HUES64 (cell line): ENCODE results near the gene MICAL2.

ENCODE experiments used
- H3K27ac ChIP-seq: 2 replicates; pipeline ENCODE4 v1.7.0; 2013; ENCODE audit warnings: low read depth, low read length, inconsistent platforms
- H3K27me3 ChIP-seq: 2 replicates; pipeline ENCODE4 v1.6.1; 2013; ENCODE audit warnings: mild to moderate bottlenecking, low read length; ENCODE audit not compliant: insufficient read depth
- H3K36me3 ChIP-seq: 2 replicates; pipeline ENCODE4 v1.6.1; 2013; ENCODE audit warnings: mild to moderate bottlenecking, low read length; ENCODE audit not compliant: insufficient read depth
- H3K4me1 ChIP-seq: 2 replicates; pipeline ENCODE4 v1.6.1; 2013; ENCODE audit warnings: mild to moderate bottlenecking, low read length, moderate library complexity; ENCODE audit not compliant: insufficient read depth
- H3K4me3 ChIP-seq: 2 replicates; pipeline ENCODE4 v1.5.1; 2013; ENCODE audit warnings: mild to moderate bottlenecking, low read length, moderate library complexity
- H3K9ac ChIP-seq: 2 replicates; pipeline ENCODE4 v1.6.1; 2013; ENCODE audit warnings: mild to moderate bottlenecking, low read depth, low read length
- H3K9me3 ChIP-seq: 2 replicates; pipeline ENCODE4 v1.6.1; 2013; ENCODE audit warnings: low read depth, low read length; ENCODE audit not compliant: insufficient read depth
- WGBS: fragments of 150-250, 120-280 bp; methylation state at CpG from one replicate; pipeline ENCODE4 v1.1.7; 2013; ENCODE audit warnings: missing lambda C conversion rate; 5-methylcytosine and 5-hydroxymethylcytosine counted together

The MICAL2 gene

GRCh38 chr11:12221051-12221535 is 110.7 kb downstream of the MICAL2 start:
- 0 out of 2 replicates have a peak, but pooled peaks cover 2% of the 10 kb centered on the region for H3K27me3 ChIP-seq
- no peak overlapping the region for H3K9ac ChIP-seq
- H3K9me3 ChIP-seq, result no peaks in the 10 kb centered on the region
- H3K4me1 ChIP-seq, result no peaks in the 10 kb centered on the region
- H3K27ac ChIP-seq, result no peak overlapping the region
- WGBS, result 93% methylated on average over 6 of the region's 6 CpGs
- no peaks in the 10 kb centered on the region for H3K36me3 ChIP-seq
- H3K4me3 ChIP-seq, result no peak overlapping the region

GRCh38 chr11:12222055-12222792 is 111.8 kb downstream of the MICAL2 start:
- no peaks in the 10 kb centered on the region for H3K36me3 ChIP-seq
- no peak overlapping the region for H3K4me3 ChIP-seq
- H3K4me1 ChIP-seq, result no peaks in the 10 kb centered on the region
- no peak overlapping the region for H3K9ac ChIP-seq
- H3K27ac ChIP-seq, result no peak overlapping the region
- no peaks in the 10 kb centered on the region for H3K9me3 ChIP-seq
- WGBS, result 92% methylated on average over 17 of the region's 17 CpGs
- 0 out of 2 replicates have a peak, but pooled peaks cover 2% of the 10 kb centered on the region for H3K27me3 ChIP-seq

- 90% methylated on average over 7 of the region's 7 CpGs for WGBS
- Histone ChIP-seq H3K4me1 (no peaks in the 10 kb centered on the region), H3K4me3 (no peak overlapping the region), H3K9ac (no peak overlapping the region), H3K36me3 (no peaks in the 10 kb centered on the region), H3K27me3 (0 out of 2 replicates have a peak, but pooled peaks cover 2% of the 10 kb centered on the region), H3K9me3 (no peaks in the 10 kb centered on the region), H3K27ac (no peak overlapping the region)
These were observed 113.6 kb downstream of the MICAL2 start for GRCh38 chr11:12223771-12224536.

GRCh38 chr11:12224537-12224893 is 114.1 kb downstream of the MICAL2 start:
- no peaks in the 10 kb centered on the region for H3K9me3 ChIP-seq
- no peak overlapping the region for H3K9ac ChIP-seq
- no peak overlapping the region for H3K27ac ChIP-seq
- no peaks in the 10 kb centered on the region for H3K4me1 ChIP-seq
- no peaks in the 10 kb centered on the region for H3K36me3 ChIP-seq
- 90% methylated on average over 12 of the region's 12 CpGs for WGBS
- H3K27me3 ChIP-seq, result 0 out of 2 replicates have a peak, but pooled peaks cover 2% of the 10 kb centered on the region
- no peak overlapping the region for H3K4me3 ChIP-seq

GRCh38 chr11:12225046-12225739 is 114.8 kb downstream of the MICAL2 start:
- no peaks in the 10 kb centered on the region for H3K36me3 ChIP-seq
- no peaks in the 10 kb centered on the region for H3K9me3 ChIP-seq
- H3K27ac ChIP-seq, result no peak overlapping the region
- H3K9ac ChIP-seq, result no peak overlapping the region
- no peaks in the 10 kb centered on the region for H3K4me1 ChIP-seq
- no peak overlapping the region for H3K4me3 ChIP-seq
- 0 out of 2 replicates have a peak, but pooled peaks cover 2% of the 10 kb centered on the region for H3K27me3 ChIP-seq
- WGBS, result 94% methylated on average over 7 of the region's 8 CpGs

- Histone ChIP-seq H3K4me3 (no peak overlapping the region), H3K9me3 (no peaks in the 10 kb centered on the region), H3K27me3 (no peaks in the 10 kb centered on the region), H3K36me3 (no peaks in the 10 kb centered on the region), H3K27ac (no peak overlapping the region), H3K9ac (no peak overlapping the region), H3K4me1 (no peaks in the 10 kb centered on the region)
- WGBS, result 92% methylated on average over 8 of the region's 8 CpGs
These were observed 115.7 kb downstream of the MICAL2 start for GRCh38 chr11:12226093-12226492.

GRCh38 chr11:12229450-12230229 is 119.2 kb downstream of the MICAL2 start:
- Histone ChIP-seq H3K9ac (no peak overlapping the region), H3K4me1 (no peaks in the 10 kb centered on the region), H3K27me3 (no peaks in the 10 kb centered on the region), H3K4me3 (no peak overlapping the region), H3K9me3 (no peaks in the 10 kb centered on the region), H3K36me3 (no peaks in the 10 kb centered on the region), H3K27ac (no peak overlapping the region)
- WGBS, result 94% methylated on average over 7 of the region's 7 CpGs

GRCh38 chr11:12232160-12232559 is 121.8 kb downstream of the MICAL2 start:
- 95% methylated on average over 1 of the region's 1 CpG for WGBS
- Histone ChIP-seq H3K27me3 (no peaks in the 10 kb centered on the region), H3K4me3 (no peak overlapping the region), H3K9me3 (no peaks in the 10 kb centered on the region), H3K4me1 (no peaks in the 10 kb centered on the region), H3K9ac (no peak overlapping the region), H3K27ac (no peak overlapping the region), H3K36me3 (no peaks in the 10 kb centered on the region)

- Histone ChIP-seq H3K36me3 (no peaks in the 10 kb centered on the region), H3K4me1 (no peaks in the 10 kb centered on the region), H3K9ac (no peak overlapping the region), H3K27ac (no peak overlapping the region), H3K4me3 (no peak overlapping the region), H3K27me3 (no peaks in the 10 kb centered on the region), H3K9me3 (no peaks in the 10 kb centered on the region)
- WGBS, result 94% methylated on average over 3 of the region's 4 CpGs
These were observed 122.6 kb downstream of the MICAL2 start for GRCh38 chr11:12232817-12233601.

GRCh38 chr11:12233602-12233925 is 123.2 kb downstream of the MICAL2 start:
- no peaks in the 10 kb centered on the region for H3K36me3 ChIP-seq
- H3K27me3 ChIP-seq, result no peaks in the 10 kb centered on the region
- 89% methylated on average over 1 of the region's 1 CpG for WGBS
- no peak overlapping the region for H3K27ac ChIP-seq
- no peak overlapping the region for H3K4me3 ChIP-seq
- H3K9ac ChIP-seq, result no peak overlapping the region
- H3K4me1 ChIP-seq, result no peaks in the 10 kb centered on the region
- H3K9me3 ChIP-seq, result no peaks in the 10 kb centered on the region
